GM18499 (cell line): Measurements from ENCODE around the gene TMEM116.
"Not testable (repeated sequence)": the region's sequence is repeated elsewhere in the genome, so short reads cannot be mapped to it uniquely, and the experiment has no call there.

ENCODE experiments used
- ATAC-seq: cut with Tn5 transposase; IDR thresholded peaks from one replicate; pipeline ENCODE4 v1.9.1; 2021; ENCODE audit warnings: moderate number of reproducible peaks; ENCODE audit not compliant: insufficient read depth, unreplicated experiment

Gene TMEM116

GRCh38 chr12:111981987-111982386 lies 31.0 kb downstream of the TMEM116 start:
- no peak for ATAC-seq

DNA sequence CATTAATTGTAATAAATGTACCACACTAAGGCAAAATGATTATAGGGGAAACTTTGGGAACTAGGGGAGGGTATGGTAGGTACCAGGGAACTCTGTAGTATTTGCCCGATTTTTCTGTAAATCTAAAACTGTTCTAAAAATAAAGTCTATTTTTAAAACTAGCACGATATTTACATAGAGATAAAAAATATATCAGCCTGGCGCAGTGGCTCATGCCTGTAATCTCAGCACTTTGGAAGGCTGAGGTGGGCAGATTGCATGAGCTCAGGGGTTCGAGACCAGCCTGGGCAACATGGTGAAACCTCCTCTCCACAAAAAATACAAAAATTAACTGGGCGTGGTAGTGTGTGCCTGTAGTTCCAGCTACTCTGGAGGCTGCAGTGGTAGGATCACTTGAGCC lies 32.4 kb downstream of the TMEM116 start:
- no peak for ATAC-seq

DNA sequence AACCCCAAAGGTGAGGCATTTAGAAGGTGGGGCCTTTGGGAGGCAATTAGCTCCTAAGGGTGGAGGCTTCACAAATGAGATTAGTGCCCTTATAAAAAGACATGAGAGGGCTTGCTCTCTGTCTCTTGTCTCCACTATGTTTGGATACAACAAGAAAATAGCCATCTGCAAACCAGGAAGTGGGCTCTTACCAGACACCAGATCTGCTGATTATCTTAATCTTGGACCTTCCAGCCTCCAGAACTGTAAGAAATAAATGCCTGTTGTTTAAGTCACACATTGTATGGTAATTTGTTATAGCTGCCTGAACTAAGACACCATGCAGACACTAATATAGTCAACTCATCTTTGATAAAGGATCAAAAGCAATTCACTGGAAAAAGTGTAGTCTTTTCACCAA lies 34.4 kb downstream of the TMEM116 start:
- ATAC-seq: no peak

GRCh38 chr12:111976860-111977259 lies 36.1 kb downstream of the TMEM116 start:
- no peak for ATAC-seq

DNA sequence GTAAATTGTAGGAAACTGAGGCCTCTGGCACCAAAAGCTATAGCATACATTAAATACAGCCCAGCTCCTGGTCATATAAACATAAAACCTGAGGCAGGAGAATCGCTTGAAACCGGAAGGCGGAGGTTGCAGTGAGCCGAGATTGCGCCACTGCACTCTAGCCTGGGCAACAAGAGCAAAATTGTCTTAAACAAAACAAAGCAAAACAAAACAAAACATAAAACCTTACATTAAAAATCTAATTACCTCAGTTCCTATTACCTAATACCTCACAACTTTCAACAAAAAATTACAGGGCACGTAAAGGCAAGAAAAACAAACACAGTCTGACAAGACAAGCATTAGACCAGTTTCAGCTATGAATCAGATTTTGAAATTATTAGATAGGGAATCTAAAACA lies 36.7 kb downstream of the TMEM116 start:
- ATAC-seq: no peak

DNA sequence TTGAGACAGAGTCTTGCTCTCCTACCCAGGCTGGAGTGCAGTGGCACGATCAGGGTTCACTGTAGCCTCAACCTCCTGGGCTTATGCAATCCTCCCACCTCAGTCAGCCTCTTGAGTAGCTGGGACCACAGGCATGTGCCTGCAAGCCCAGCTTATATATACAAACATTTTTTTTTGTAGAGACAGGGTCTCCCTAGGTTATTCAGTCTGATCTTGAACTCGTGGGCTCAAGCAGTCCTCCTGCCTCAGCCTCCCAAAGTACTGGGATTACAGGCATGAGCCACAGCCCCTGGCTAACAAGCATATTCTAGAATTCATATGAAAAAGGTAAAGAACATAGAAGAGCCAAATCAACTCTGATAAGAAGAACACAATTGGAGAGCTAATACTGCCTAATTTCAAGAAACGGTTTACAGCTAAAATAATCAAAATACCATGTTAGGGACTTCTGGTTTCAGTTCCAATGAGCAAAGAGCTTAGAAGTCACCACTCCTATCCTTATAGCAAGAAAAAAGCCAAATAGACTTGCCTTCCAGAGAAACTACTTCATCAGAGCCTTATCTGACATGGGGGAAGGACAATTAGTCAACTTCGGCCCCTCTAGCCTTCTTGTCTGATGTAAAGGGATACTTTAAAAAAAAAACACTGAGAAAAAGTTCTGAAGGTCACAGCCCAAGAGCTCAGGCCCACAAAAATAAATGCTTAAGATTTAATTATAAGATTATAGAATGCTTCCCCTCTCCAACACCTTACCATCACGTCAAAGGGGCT lies 37.6 kb downstream of the TMEM116 start:
- ATAC-seq: no peak

DNA sequence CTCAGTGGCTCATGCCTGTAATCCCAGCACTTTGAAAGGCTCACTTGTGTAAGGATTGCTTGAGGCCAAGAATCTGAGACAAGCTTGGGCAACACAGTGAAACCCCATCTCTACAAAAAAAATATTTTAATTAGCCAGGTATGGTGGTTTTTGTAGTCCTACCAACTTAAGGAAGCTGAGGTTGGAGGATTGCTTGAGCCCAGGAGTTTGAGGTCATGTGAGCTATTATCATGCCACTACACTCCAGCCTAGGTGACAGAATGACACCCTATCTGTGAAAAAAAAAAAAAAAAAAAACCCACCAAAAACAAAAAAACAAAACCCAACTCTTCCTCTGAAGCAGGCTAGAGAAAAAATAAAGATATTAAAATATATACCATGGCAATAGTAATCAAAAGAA lies 41.2 kb downstream of the TMEM116 start:
- ATAC-seq: no peak

- no peak for ATAC-seq
Measured at GRCh38 chr12:111964935-111965334, 48.0 kb downstream of the TMEM116 start.

DNA sequence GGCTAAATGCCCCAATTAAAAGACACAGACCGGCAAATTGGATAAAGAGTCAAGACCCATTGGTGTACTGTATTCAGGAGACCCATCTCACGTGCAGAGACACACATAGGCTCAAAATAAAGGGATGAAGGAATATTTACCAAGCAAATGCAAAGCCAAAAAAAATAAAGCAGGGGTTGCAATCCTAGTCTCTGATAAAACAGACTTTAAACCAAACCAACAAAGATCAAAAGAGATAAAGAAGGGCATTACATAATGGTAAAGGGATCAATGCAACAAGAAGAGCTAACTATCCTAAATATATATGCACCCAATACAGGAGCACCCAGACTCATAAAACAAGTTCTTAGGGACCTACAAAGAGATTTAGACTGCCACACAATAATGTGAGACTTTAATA lies 53.4 kb downstream of the TMEM116 start:
- ATAC-seq: not testable (repeated sequence)

DNA sequence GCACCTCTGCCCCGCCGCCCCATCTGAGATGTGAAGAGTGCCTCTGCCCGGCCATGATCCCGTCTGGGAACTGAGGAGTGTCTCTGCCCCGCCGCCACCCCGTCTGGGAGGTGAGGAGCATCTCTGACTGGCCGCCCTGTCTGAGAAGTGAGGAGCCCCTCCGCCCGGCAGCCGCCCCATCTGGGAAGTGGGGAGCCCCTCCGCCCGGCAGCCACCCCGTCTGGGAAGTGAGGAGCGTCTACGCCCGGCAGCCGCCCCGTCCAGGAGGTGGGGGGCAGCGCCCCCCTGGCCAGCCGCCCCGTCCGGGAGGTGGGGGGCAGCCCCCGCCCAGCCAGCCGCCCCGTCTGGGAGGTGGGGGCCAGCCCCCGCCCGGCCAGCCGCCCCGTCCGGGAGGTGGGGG lies 55.7 kb downstream of the TMEM116 start:
- not testable (repeated sequence) for ATAC-seq

DNA sequence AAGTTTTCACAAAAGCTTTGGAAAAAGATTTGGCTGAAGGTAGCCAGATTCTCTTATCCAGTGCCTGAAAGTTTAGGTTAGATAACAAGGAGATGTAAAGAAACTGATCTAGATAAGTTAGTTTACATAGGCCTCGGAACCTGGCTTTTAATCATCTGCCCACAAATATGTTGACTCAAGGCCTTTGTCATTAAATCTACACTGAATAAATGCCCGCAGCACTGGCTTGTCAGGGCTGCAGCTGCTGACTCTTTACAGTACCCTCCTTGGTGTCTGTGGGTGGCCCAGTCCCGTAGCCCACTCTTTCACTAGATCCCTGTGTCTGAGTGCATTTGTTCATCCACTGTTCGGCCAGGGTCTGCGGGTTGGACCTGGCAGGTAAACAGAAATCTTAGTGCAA lies 58.0 kb downstream of the TMEM116 start:
- ATAC-seq: no peak

GRCh38 chr12:111953455-111953854 lies 59.5 kb downstream of the TMEM116 start:
- no peak for ATAC-seq

DNA sequence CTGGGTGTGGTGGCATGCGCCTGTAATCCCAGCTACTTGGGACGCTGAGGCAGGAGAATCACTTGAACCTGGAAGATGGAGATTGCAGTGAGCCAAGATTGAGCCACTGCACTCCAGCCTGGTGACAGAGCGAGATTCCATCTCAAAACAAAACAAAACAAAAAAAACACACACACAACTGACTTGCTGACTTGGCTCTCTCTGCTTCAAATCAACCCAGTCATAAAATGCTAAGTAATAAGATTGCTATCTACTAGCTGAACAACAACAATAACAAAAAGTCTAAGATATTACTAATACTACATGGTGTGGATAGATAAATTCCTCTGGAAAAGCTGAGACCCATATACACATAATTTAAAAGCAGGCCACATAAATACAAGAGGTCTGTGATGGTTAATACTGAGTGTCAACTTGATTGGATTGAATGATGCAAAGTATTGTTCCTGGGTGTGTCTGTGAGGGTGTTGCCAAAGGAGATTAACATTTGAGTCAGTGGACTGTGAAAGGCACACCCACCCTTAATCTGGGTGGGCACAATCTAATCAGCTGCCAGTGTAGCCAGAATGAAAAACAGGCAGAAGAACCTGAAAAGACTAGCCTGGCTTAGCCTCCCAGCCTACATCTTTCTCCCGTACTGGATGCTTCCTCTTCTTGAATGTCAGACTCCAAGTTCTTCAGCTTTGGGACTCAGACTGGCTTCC lies 60.7 kb downstream of the TMEM116 start:
- ATAC-seq: not testable (repeated sequence)

- ATAC-seq: not testable (repeated sequence)
Measured at GRCh38 chr12:111950961-111951676, 61.8 kb downstream of the TMEM116 start.

- no peak for ATAC-seq
Measured at GRCh38 chr12:111943929-111944328, 69.0 kb downstream of the TMEM116 start.

GRCh38 chr12:111942557-111942956 lies 70.4 kb downstream of the TMEM116 start:
- ATAC-seq: no peak

DNA sequence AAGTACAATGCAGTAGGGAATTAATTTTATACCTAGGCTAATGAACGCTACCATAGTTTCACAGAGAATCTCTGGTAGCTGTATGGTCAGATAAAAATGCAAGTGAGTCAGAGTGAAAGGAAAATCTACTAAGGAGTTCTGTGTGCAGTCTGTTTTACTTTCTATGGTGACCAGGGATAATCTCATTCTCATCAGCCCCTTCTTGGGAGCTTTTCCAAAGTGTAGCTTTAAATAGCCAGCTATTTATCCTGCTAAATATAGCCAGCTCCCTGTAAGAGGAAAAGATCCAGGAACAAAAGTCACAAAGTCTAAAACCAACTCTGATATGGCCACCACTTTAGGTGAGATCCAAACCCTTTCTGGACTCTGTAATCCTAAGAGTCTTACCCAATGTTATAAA lies 75.5 kb downstream of the TMEM116 start:
- ATAC-seq: no peak

- no peak for ATAC-seq
Measured at GRCh38 chr12:111936869-111937268, 76.1 kb downstream of the TMEM116 start.

GRCh38 chr12:111932241-111932640 lies 80.7 kb downstream of the TMEM116 start:
- ATAC-seq: no peak

- no peak for ATAC-seq
Measured at GRCh38 chr12:111927346-111927745, 85.6 kb downstream of the TMEM116 start.

DNA sequence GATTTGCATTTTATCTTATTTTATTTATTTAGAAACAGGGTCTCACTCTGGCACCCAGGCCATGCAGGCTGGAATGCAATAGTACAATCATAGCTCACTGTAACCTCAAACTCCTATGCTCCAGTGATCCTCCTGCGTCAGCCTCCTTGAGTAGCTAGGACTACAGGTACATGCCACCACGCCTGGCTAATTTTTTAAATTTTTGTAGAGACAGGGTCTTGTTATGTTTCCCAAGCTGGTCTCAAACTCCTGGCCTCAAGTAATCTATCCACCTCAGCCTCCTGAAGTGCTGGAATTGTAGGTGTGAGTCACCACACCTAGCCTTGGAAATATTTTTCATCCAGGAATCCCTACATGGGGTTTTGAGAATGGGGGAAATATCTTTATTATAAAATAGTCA lies 86.3 kb downstream of the TMEM116 start:
- ATAC-seq: no peak
